Caco-2 (cell line): ENCODE data around the gene USP13. TPM values are rescaled to one million over a fixed set of nuclear protein-coding genes. Genes with fewer than 3 reads are reported as not detected.

Experiments used
- BruUV-seq: library from RNA; stranded (reverse); fragments of 400-500 nt; replicated peaks from 2 replicates; lab custom pipeline; 2021; lab: Mats Ljungman, UMichigan
- CTCF ChIA-PET: fragments of 300-600 bp; sonication (Branson Sonifier 250); formaldehyde crosslinking; loops from one replicate; lab custom pipeline; 2022; ENCODE audit warnings: antibody characterized with exemption; lab: Charles Lee
- POLR2A ChIA-PET: fragments of 300-600 bp; sonication (Branson Sonifier 250); formaldehyde crosslinking; loops from one replicate; lab custom pipeline; 2022; ENCODE audit warnings: antibody characterized with exemption; lab: Charles Lee
- DNase-seq, 2 experiments: peaks; one replicate each; pipeline versions ENCODE4 v3.0.0 to v3.0.0-alpha.2; 2020 to 2022
- H3K27me3 ChIP-seq: replicated peaks from 2 replicates; pipeline ENCODE4 v1.6.0; 2011; ENCODE audit warnings: low read length; ENCODE audit not compliant: control insufficient read depth, insufficient read depth
- H3K36me3 ChIP-seq: 2 replicates; pipeline ENCODE4 v1.5.1; 2011; ENCODE audit warnings: low read length; ENCODE audit not compliant: control insufficient read depth, insufficient read depth
- H3K4me1 ChIP-seq: fragments of 250-450 bp; sonication (Bioruptor Pico); 2 replicates; pipeline ENCODE4 v1.5.1; 2020; ENCODE audit warnings: mild to moderate bottlenecking
- H3K4me3 ChIP-seq: 2 replicates; pipeline ENCODE4 v1.5.1; 2011; ENCODE audit warnings: low read depth, mild to moderate bottlenecking, control low read depth, low read length
- H3K9me3 ChIP-seq: fragments of 250-450 bp; sonication (Bioruptor Pico); 2 replicates; pipeline ENCODE4 v1.5.1; 2020; ENCODE audit warnings: mild to moderate bottlenecking, moderate library complexity
- H3K27ac Mint-ChIP-seq: one replicate; pipeline ENCODE4 v1.8.0; 2022; ENCODE audit warnings: mixed read lengths; ENCODE audit not compliant: unreplicated experiment
- H3K27me3 Mint-ChIP-seq: one replicate; pipeline ENCODE4 v1.8.0; 2022; ENCODE audit warnings: mixed read lengths; ENCODE audit not compliant: insufficient read depth, unreplicated experiment
- H3K36me3 Mint-ChIP-seq: one replicate; pipeline ENCODE4 v1.8.0; 2022; ENCODE audit warnings: mild to moderate bottlenecking, mixed read lengths; ENCODE audit not compliant: insufficient read depth, unreplicated experiment
- H3K4me1 Mint-ChIP-seq: one replicate; pipeline ENCODE4 v1.8.0; 2022; ENCODE audit warnings: low read depth, mixed read lengths; ENCODE audit not compliant: unreplicated experiment
- H3K4me3 Mint-ChIP-seq: one replicate; pipeline ENCODE4 v1.8.0; 2022; ENCODE audit warnings: mild to moderate bottlenecking, moderate library complexity, mixed read lengths; ENCODE audit not compliant: unreplicated experiment
- H3K9me3 Mint-ChIP-seq: one replicate; pipeline ENCODE4 v1.8.0; 2022; ENCODE audit warnings: mixed read lengths; ENCODE audit not compliant: unreplicated experiment
- intact Hi-C: fragments of 100-400 bp; cut with micrococcal nuclease; formaldehyde crosslinking; loops from one replicate; pipeline ENCODE4 v1.10.0; 2022; ENCODE audit not compliant: unreplicated experiment
- total RNA-seq: library from RNA; stranded (reverse); gene quantifications from 2 replicates; pipeline ENCODE4 v1.2.3, GENCODE V29; 2022
- TF ChIP-seq, protein P1 (sequence below), 2 experiments: fragments of 200-600 bp in 1 of 2; IDR thresholded peaks; 1 replicate in 1 of 2; 2 replicates in 1 of 2; pipeline versions ENCODE4 v1.5.1 to v1.8.0; 2011 to 2022; ENCODE audit warnings: antibody characterized with exemption in 1 of 2, control low read depth in 1 of 2, inconsistent platforms in 1 of 2, low read depth in 1 of 2, low read length in 1 of 2, mild to moderate bottlenecking in 1 of 2, moderate library complexity in 1 of 2; ENCODE audit not compliant: insufficient read depth in 1 of 2, severe bottlenecking in 1 of 2, unreplicated experiment in 1 of 2

The USP13 gene
- total RNA-seq, 1 experiment from 2014 or later = 16.2 TPM

- DNase-seq = no peak
- TF ChIP-seq, protein P1, sequence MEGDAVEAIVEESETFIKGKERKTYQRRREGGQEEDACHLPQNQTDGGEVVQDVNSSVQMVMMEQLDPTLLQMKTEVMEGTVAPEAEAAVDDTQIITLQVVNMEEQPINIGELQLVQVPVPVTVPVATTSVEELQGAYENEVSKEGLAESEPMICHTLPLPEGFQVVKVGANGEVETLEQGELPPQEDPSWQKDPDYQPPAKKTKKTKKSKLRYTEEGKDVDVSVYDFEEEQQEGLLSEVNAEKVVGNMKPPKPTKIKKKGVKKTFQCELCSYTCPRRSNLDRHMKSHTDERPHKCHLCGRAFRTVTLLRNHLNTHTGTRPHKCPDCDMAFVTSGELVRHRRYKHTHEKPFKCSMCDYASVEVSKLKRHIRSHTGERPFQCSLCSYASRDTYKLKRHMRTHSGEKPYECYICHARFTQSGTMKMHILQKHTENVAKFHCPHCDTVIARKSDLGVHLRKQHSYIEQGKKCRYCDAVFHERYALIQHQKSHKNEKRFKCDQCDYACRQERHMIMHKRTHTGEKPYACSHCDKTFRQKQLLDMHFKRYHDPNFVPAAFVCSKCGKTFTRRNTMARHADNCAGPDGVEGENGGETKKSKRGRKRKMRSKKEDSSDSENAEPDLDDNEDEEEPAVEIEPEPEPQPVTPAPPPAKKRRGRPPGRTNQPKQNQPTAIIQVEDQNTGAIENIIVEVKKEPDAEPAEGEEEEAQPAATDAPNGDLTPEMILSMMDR (IDR thresholded peaks at IDR 0.05; ENCODE audit: insufficient read depth in 1 of 2, low read depth in 1 of 2, low read length in 1 of 2, severe bottlenecking in 1 of 2, unreplicated experiment in 1 of 2) = no peak
- no peaks in the 10 kb centered on the region for H3K27me3 ChIP-seq
- H3K4me1 ChIP-seq = peaks cover 10% of the 10 kb centered on the region; the same call in 1 of the 2 replicates
- Mint-ChIP-seq H3K27me3 (no peaks in the 10 kb centered on the region), H3K4me3 (no peak overlapping the region), H3K36me3 (no peaks in the 10 kb centered on the region), H3K27ac (peak overlapping the region; percentile 26), H3K9me3 (no peaks in the 10 kb centered on the region), H3K4me1 (peaks cover 19% of the 10 kb centered on the region)
- BruUV-seq = no TSS peak
- no peaks in the 10 kb centered on the region for H3K36me3 ChIP-seq
- intact Hi-C loops = no loop called here
- POLR2A ChIA-PET = no interaction called here
- no peak overlapping the region for H3K4me3 ChIP-seq
- no peaks in the 10 kb centered on the region for H3K9me3 ChIP-seq
- CTCF ChIA-PET = no interaction called here
Observed at GRCh38 chr3:179671309-179671708, 18.5 kb downstream of the USP13 start.

DNA sequence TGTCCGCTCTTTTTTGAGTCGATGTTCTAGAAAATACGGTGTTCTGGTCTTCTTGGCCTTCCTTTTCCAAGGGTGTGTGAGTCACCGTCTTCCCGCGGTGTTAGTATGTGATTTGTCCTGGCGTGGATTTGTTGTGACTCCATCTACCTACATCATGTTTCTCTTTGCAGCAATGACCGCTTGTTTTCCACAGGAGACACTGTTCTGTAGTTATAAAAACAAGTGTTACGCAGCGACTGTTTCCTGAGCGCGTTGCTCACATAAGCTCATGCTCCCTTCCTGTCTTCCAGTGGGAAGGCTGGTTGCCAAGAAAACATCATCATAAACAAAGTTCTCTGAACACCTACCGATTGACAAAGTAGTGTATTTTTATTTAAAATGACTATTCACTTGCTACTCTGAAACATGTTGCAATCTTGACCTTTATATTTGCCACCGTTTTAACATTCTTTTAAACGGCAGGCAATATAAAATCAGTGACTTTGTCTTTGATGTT lies 19.0 kb downstream of the USP13 start:
- peaks cover 10% of the 10 kb centered on the region; the same call in 1 of the 2 replicates for H3K4me1 ChIP-seq
- no peak overlapping the region for H3K4me3 Mint-ChIP-seq
- H3K36me3 Mint-ChIP-seq = no peaks in the 10 kb centered on the region
- CTCF ChIA-PET = no interaction called here
- H3K27me3 ChIP-seq = no peaks in the 10 kb centered on the region
- no TSS peak for BruUV-seq
- POLR2A ChIA-PET = no interaction called here
- intact Hi-C loops = no loop called here
- no peaks in the 10 kb centered on the region for H3K9me3 Mint-ChIP-seq
- no peaks in the 10 kb centered on the region for H3K27me3 Mint-ChIP-seq
- H3K4me3 ChIP-seq = no peak overlapping the region
- TF ChIP-seq, protein P1 (IDR thresholded peaks at IDR 0.05; ENCODE audit: insufficient read depth in 1 of 2, low read depth in 1 of 2, low read length in 1 of 2, severe bottlenecking in 1 of 2, unreplicated experiment in 1 of 2) = no peak
- peak overlapping the region; percentile 26 for H3K27ac Mint-ChIP-seq
- DNase-seq = no peak
- H3K4me1 Mint-ChIP-seq = peaks cover 19% of the 10 kb centered on the region
- H3K9me3 ChIP-seq = no peaks in the 10 kb centered on the region
- no peaks in the 10 kb centered on the region for H3K36me3 ChIP-seq

- H3K27me3 ChIP-seq = no peaks in the 10 kb centered on the region
- no peaks in the 10 kb centered on the region for H3K9me3 ChIP-seq
- ChIA-PET POLR2A (no interaction called here), CTCF (no interaction called here)
- no peaks in the 10 kb centered on the region for H3K36me3 ChIP-seq
- TF ChIP-seq, protein P1 (IDR thresholded peaks at IDR 0.05; ENCODE audit: insufficient read depth in 1 of 2, low read depth in 1 of 2, low read length in 1 of 2, severe bottlenecking in 1 of 2, unreplicated experiment in 1 of 2) = no peak
- intact Hi-C loops = no loop called here
- H3K4me1 ChIP-seq = peaks cover 10% of the 10 kb centered on the region; the same call in 1 of the 2 replicates
- Mint-ChIP-seq H3K27me3 (no peaks in the 10 kb centered on the region), H3K4me3 (no peak overlapping the region), H3K27ac (peak overlapping the region; percentile 9), H3K9me3 (no peaks in the 10 kb centered on the region), H3K4me1 (peaks cover 19% of the 10 kb centered on the region), H3K36me3 (no peaks in the 10 kb centered on the region)
- no peak overlapping the region for H3K4me3 ChIP-seq
- BruUV-seq = no TSS peak
- no peak for DNase-seq
Observed at GRCh38 chr3:179672918-179673317, 20.1 kb downstream of the USP13 start.
